ENCODE data around the gene LOXHD1.

DNA sequence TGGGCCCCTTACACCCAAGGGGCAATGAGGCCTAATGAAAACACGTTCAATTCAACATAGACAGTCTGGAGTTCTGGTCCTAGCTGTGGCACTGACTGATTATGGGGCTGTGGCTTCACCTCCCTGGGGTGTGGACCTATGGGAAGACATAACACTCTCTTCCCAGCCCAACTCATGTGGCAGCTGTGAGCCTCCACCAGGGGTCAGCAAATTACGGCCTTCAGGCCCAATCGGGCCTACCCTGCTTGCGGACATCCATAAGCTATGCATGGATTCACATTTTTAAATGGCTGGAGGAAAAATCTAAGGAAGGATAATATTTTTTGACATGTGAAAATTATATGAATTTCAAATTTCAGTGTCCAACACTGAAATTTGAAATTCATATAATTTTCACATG lies 101.3 kb downstream of the LOXHD1 start:
- TF ChIP-seq, protein P1, sequence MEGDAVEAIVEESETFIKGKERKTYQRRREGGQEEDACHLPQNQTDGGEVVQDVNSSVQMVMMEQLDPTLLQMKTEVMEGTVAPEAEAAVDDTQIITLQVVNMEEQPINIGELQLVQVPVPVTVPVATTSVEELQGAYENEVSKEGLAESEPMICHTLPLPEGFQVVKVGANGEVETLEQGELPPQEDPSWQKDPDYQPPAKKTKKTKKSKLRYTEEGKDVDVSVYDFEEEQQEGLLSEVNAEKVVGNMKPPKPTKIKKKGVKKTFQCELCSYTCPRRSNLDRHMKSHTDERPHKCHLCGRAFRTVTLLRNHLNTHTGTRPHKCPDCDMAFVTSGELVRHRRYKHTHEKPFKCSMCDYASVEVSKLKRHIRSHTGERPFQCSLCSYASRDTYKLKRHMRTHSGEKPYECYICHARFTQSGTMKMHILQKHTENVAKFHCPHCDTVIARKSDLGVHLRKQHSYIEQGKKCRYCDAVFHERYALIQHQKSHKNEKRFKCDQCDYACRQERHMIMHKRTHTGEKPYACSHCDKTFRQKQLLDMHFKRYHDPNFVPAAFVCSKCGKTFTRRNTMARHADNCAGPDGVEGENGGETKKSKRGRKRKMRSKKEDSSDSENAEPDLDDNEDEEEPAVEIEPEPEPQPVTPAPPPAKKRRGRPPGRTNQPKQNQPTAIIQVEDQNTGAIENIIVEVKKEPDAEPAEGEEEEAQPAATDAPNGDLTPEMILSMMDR (IDR thresholded peaks at IDR 0.05): no peak
- TF ChIP-seq EZH2 (IDR thresholded peaks at IDR 0.05; ENCODE audit: borderline replicate concordance, insufficient read depth, low read depth, low read length, poor library complexity, severe bottlenecking): no peak

Data from B cell (primary cell).